ENCODE measurements around the gene COG2. TPM values are rescaled to one million over a fixed set of nuclear protein-coding genes. Genes with fewer than 3 reads are reported as not detected.
A peak's percentile ranks its signal among the peaks of the same experiment; 100 is the strongest.

Gene COG2
- polyA plus RNA-seq, 1 experiment: 21.5 TPM

DNA sequence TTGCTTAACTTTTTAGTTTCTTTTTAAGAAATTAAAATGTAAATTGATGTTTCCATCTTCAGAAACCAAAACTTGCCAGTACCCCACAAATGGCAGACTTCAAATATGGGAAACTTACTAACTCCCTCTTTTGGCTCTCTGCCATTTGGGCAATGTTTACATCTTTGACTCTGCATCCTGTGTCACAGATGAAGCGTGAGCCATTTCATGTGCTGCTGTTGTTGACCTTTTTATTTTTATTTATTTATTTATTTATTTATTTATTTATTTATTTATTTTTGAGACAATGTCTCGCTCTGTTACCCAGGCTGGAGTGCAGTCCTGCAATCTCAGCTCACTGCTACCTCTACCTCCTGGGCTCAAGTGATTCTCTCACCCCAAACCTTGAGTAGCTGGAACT, 16.0 kb upstream of the COG2 start:
- ChIA-PET CTCF (interaction anchor here (0.7 kb wide), 1 partner anchor 1619 kb away, joined by 4 read pairs; no protein-coding TSS in a partner anchor), POLR2A (no interaction called here)
- Histone ChIP-seq H3K27me3 (ENCODE audit: control insufficient read depth, insufficient read depth, low read length) (no peaks in the 10 kb centered on the region), H3K27ac (ENCODE audit: low read depth, low read length) (no peak overlapping the region), H3K9me3 (ENCODE audit: control insufficient read depth, insufficient read depth, low read length) (no peaks in the 10 kb centered on the region), H3K4me3 (ENCODE audit: low read depth, low read length) (no peak overlapping the region)
- no peak for DNase-seq (ENCODE audit: low read depth, low spot score)
- TF ChIP-seq, protein P1, sequence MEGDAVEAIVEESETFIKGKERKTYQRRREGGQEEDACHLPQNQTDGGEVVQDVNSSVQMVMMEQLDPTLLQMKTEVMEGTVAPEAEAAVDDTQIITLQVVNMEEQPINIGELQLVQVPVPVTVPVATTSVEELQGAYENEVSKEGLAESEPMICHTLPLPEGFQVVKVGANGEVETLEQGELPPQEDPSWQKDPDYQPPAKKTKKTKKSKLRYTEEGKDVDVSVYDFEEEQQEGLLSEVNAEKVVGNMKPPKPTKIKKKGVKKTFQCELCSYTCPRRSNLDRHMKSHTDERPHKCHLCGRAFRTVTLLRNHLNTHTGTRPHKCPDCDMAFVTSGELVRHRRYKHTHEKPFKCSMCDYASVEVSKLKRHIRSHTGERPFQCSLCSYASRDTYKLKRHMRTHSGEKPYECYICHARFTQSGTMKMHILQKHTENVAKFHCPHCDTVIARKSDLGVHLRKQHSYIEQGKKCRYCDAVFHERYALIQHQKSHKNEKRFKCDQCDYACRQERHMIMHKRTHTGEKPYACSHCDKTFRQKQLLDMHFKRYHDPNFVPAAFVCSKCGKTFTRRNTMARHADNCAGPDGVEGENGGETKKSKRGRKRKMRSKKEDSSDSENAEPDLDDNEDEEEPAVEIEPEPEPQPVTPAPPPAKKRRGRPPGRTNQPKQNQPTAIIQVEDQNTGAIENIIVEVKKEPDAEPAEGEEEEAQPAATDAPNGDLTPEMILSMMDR (IDR thresholded peaks at IDR 0.05; ENCODE audit: low read depth, low read length): no peak

GRCh38 chr1:230627767-230628166, 14.5 kb upstream of the COG2 start:
- POLR2A ChIA-PET: no interaction called here
- H3K27ac ChIP-seq (ENCODE audit: low read depth, low read length): no peak overlapping the region
- CTCF ChIA-PET: interaction anchor here (3.6 kb wide), 1 partner anchor 14 kb away, joined by 11 read pairs; no protein-coding TSS in a partner anchor
- H3K9me3 ChIP-seq (ENCODE audit: control insufficient read depth, insufficient read depth, low read length): no peaks in the 10 kb centered on the region
- H3K27me3 ChIP-seq (ENCODE audit: control insufficient read depth, insufficient read depth, low read length): peaks cover under 1% of the 10 kb centered on the region
- no peak for DNase-seq (ENCODE audit: low read depth, low spot score)
- H3K4me3 ChIP-seq (ENCODE audit: low read depth, low read length): no peak overlapping the region
- TF ChIP-seq, protein P1 (IDR thresholded peaks at IDR 0.05; ENCODE audit: low read depth, low read length): no peak

DNA sequence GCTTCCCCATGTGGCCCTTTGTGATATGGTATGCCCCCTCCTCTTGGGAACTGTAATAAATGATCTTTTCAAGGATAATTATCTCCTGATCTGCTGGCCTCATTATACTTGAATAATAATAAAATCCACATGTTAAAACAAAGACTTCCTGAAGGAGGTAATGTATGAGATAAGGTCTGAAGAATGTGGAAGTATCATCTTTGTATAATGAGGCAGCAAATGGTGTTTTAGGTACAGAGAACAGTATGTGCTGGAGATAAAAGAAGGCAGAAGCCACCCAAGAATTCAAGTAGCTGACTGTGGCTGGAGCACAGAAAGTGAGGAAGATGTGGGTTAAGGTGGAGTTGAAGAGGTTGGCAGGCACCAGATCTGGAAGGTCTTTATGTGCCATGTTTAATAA, 12.8 kb upstream of the COG2 start:
- peaks cover 3% of the 10 kb centered on the region for H3K27me3 ChIP-seq (ENCODE audit: control insufficient read depth, insufficient read depth, low read length)
- CTCF ChIA-PET: interaction anchor here (1.2 to 3.6 kb wide), 2 partner anchors 12 to 291 kb away, joined by 3 to 11 read pairs; no protein-coding TSS in a partner anchor

DNA sequence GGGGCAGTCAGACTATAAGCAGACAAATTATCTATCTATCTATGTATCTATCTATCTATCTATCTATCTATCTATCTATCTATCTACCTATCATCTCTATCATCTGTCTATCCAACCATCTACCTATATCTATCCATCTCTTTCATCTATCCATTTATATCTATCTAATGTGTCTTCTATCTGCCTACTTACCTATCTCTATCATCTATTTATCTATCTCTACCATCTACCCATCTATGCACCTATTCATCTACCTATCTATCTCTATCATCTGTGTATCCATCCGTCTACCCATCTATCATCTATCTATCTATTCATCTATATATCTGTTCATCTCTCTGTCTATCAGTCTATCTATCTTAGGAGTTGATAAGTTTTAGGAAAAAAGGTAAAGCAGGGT, 10.8 kb upstream of the COG2 start:
- POLR2A ChIA-PET: no interaction called here

More for the DNA sequence above, 12.8 kb upstream of the COG2 start:
- no peaks in the 10 kb centered on the region for H3K9me3 ChIP-seq (ENCODE audit: control insufficient read depth, insufficient read depth, low read length)
- no peak overlapping the region for H3K27ac ChIP-seq (ENCODE audit: low read depth, low read length)
- TF ChIP-seq, protein P1 (IDR thresholded peaks at IDR 0.05; ENCODE audit: low read depth, low read length): no peak
- POLR2A ChIA-PET: no interaction called here
- DNase-seq (ENCODE audit: low read depth, low spot score): no peak
- H3K4me3 ChIP-seq (ENCODE audit: low read depth, low read length): no peak overlapping the region

DNA sequence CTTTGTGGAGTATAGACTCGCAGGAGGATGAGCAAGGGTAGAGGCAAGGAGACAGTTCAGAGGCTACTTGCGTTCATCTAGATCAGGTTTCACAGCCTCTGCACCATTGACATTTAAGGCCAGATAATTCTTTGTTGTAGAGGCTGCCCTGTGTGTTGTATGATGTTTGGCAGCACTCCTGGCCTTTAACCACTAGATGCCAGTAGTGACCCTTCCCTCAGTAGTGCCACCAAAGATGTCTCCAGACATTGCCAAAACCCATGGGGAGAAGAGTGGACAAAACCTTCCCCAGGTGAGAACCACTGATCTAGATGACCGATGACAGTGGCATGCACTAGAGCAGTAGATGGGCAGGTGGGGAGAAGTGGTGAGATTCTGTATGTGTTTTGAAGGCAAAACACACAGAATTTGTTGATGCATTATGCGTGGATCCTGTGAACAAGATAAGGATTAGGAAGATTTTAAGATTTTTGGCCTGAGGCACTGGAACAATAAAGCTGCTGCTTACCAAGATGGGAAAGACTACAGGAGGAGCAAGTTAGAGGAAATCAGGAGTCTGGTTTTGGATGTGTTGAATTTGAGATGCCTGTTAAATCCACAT, 9.9 kb upstream of the COG2 start:
- Histone ChIP-seq H3K4me3 (ENCODE audit: low read depth, low read length) (no peak overlapping the region), H3K9me3 (ENCODE audit: control insufficient read depth, insufficient read depth, low read length) (no peaks in the 10 kb centered on the region), H3K27ac (ENCODE audit: low read depth, low read length) (no peak overlapping the region), H3K27me3 (ENCODE audit: control insufficient read depth, insufficient read depth, low read length) (peaks cover 3% of the 10 kb centered on the region)
- ChIA-PET CTCF (interaction anchor here (1.0 to 2.1 kb wide), 3 partner anchors 111 to 274 kb away, joined by 3 to 11 read pairs (median 4); no protein-coding TSS in a partner anchor), POLR2A (no interaction called here)
- DNase-seq (ENCODE audit: low read depth, low spot score): no peak
- TF ChIP-seq, protein P1 (IDR thresholded peaks at IDR 0.05; ENCODE audit: low read depth, low read length): peak; percentile 55

More for the DNA sequence above, 10.8 kb upstream of the COG2 start:
- TF ChIP-seq, protein P1 (IDR thresholded peaks at IDR 0.05; ENCODE audit: low read depth, low read length): no peak
- CTCF ChIA-PET: interaction anchor here (3.6 kb wide), 1 partner anchor 10 kb away, joined by 11 read pairs; no protein-coding TSS in a partner anchor
- Histone ChIP-seq H3K4me3 (ENCODE audit: low read depth, low read length) (no peak overlapping the region), H3K9me3 (ENCODE audit: control insufficient read depth, insufficient read depth, low read length) (no peaks in the 10 kb centered on the region), H3K27me3 (ENCODE audit: control insufficient read depth, insufficient read depth, low read length) (peaks cover 3% of the 10 kb centered on the region), H3K27ac (ENCODE audit: low read depth, low read length) (no peak overlapping the region)
- no peak for DNase-seq (ENCODE audit: low read depth, low spot score)

Measured in AG04450 (cell line).